Measurements from ENCODE around the gene UTP15.

The UTP15 gene

GRCh38 chr5:73565139-73565968, at the start of gene UTP15, which contains the start of gene ANKRA2:
TSS of gene UTP15 (plus strand) at chr5:73565743. CDS start at chr5:73567345, 1,602 bp downstream.
TSS of gene ANKRA2 (minus strand) at chr5:73565639. CDS start at chr5:73562881, 2,758 bp downstream.
- DNase-seq (ENCODE audit: low read depth in 2 of 2) = peak; percentile 95 to 99

DNA sequence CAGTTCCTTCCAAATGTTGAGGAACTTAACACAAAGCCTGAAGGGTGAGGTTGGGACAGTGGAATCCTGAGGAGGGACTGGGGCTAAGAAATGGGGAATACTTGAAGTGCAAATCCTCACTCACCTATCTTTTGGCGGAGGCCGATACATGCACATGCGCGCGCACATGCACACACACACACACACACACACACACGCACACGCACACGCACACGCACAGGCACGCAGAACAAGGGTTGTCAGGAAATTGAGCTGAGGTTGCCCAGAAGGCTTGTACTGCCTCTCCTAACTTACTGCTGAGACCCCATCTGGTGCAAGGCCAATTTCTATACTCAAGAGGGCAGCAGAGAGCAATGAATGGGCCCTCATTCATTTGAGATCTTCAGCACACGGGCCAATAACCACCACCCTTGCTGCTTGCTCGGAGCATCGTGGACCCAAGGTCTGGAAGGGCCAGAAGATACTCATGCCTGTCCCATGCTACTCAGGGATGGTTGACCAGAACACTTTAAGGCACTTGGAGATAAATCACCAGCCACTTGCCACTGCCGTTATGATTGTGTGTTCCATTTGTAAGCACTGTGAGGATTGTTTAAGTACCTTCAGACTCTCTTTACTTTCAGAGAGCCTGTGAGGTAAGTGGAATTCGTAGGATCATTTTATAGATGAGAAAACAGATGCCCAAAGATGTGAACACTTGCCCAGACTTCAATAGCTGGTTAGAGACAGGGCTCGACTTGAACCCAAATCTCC, 45.8 kb upstream of the UTP15 start:
- peak; percentile 36 to 54 for DNase-seq (ENCODE audit: low read depth in 2 of 2)

GRCh38 chr5:73522989-73523388, 42.6 kb upstream of the UTP15 start:
- DNase-seq (ENCODE audit: low read depth in 2 of 2) = no peak

DNA sequence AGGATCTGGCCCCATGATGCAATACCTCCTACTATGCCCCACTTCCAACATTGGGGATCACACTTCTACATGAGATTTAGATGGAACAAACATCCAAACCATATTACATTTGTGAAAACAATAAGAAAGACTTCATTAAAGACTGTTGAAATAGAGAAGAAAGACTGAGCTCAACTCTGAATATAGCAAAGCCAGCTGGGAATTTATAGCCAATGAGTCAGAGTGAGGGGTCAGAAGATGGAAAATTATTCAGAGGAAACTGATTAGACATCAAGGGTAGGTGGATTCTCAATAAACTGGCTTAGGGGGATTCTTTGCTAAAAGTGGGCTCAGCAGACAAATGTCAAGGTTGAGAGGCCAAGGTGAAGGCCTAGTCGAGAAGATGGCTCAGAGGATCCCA, 41.7 kb upstream of the UTP15 start:
- no peak for DNase-seq (ENCODE audit: low read depth in 2 of 2)

DNA sequence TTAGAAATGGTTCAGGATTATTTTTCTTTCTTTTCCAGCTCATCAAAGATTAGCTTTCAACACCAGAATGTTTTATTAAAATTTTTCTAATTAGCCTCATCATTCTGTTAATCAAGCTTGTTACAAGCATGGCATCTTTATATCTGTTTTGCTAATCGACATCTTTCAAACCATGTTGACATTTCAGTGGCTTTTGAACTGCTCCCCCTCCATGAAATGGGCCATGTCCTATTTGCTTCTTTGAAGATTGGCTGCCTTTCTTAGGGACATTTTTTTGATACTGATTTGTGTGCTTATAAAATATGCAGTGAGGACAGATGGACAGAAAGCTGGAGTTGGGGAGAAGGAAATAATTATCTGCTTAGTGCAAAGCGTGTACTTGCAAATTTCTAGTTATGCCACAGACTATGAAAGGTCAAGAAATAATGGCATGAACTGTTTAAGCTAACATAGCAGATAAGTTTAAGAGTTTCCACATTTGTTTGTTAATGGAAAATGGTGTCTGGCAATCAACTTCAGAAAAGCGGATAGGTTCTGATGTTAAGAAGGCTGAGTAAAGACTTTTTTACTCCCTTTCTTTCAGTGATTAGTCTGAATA, 39.8 kb upstream of the UTP15 start:
- DNase-seq (ENCODE audit: low read depth in 2 of 2) = no peak

DNA sequence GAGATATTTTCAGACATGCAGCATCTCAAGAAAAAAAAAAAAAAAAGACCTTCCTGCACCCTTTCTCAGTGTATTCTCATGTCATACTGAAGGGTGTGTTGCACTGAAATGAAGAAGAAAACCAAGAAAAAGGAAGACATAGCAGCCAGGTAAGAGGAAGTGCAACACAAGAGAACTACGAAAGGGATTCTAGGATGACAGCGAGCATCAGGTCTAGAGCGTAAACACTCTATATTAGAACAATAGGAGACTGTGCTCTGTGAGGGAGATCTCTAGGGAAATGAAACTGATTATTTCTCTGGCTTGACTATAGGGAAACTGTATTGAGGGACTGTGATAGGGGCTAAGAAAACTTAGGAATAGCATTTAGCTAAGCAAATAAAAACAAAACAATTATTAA, 37.3 kb upstream of the UTP15 start:
- DNase-seq (ENCODE audit: low read depth in 2 of 2) = no peak

GRCh38 chr5:73529081-73529480, 36.5 kb upstream of the UTP15 start:
- no peak for DNase-seq (ENCODE audit: low read depth in 2 of 2)

DNA sequence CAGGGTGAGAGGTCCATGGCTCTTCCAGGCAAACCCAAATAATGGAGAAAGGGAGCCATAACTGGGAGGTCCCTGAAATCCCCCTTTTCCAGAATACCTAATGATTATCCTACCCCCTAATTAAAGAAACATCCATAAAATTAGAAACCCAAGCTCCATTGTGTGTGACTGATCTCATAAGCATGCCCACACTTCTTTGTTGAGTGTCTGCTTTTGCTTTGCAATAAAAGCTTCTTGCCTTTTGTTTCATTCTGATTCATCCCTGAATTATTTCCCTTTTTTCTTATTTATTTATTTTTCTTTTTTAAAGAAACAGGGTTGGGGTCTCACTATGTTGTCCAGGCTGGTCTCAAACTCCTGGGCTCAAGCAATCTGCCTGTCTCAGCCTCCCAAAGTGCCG, 34.2 kb upstream of the UTP15 start:
- no peak for DNase-seq (ENCODE audit: low read depth in 2 of 2)

GRCh38 chr5:73532195-73532594, 33.3 kb upstream of the UTP15 start:
- no peak for DNase-seq (ENCODE audit: low read depth in 2 of 2)

- no peak for DNase-seq (ENCODE audit: low read depth in 2 of 2)
Measured at GRCh38 chr5:73534011-73534644, 31.4 kb upstream of the UTP15 start.

DNA sequence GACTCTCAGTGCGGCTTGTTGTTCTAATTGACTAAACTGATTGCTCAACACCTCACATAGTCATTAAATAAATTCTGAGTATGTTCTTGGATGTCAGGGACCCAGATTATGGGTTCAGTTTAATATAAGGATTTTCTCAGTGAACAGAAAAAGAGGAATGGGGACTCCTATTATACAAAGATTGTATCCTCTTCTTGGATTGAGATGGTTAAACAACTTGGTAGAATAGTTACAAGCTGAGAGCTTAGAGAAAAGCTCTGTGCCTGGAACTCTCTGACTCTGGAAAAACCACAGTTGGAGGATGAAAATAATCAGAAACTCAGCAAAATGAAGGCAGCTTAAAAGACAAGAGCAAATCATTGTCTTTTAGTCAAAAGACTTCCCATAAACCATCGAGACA, 30.6 kb upstream of the UTP15 start:
- DNase-seq (ENCODE audit: low read depth in 2 of 2) = no peak

DNA sequence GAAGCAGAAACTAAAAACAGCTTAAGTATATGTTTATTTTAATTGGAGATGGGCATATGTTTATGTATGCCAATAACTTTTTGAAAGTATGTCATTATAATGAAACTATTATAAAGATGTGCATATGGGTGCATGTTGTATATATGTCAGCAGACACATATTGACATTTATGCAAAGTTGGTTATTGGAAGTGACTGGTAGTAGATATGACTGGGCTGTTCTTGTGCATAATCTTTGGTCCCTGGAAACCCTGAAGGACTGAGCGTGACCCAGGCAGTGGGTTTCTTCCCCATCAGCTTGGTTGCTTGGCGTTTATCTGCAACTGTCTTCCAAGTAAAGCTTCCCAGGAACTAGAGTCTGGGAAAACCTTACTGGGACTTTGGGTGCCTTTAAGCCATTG, 25.8 kb upstream of the UTP15 start:
- no peak for DNase-seq (ENCODE audit: low read depth in 2 of 2)

DNA sequence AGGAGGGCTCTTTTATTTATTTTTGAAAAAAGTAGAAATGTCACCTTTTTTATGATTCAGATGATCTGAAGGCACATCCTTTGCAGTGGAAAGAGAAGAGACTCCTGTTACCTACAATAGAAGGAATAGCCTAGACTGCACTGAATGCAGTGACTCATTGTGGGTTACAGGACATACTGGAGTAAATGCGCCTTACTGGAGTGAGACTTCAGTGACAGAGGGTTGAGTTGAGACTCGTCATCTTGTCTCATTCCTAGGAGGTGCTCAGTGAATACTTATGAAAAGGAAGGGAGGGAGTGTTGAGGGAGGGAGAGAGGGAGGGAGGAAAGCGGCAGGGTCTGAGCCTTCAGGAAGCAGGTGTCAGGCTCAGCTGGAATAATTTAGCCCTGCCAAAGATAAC, 25.4 kb upstream of the UTP15 start:
- no peak for DNase-seq (ENCODE audit: low read depth in 2 of 2)

- no peak for DNase-seq (ENCODE audit: low read depth in 2 of 2)
Measured at GRCh38 chr5:73542020-73542419, 23.5 kb upstream of the UTP15 start.

DNA sequence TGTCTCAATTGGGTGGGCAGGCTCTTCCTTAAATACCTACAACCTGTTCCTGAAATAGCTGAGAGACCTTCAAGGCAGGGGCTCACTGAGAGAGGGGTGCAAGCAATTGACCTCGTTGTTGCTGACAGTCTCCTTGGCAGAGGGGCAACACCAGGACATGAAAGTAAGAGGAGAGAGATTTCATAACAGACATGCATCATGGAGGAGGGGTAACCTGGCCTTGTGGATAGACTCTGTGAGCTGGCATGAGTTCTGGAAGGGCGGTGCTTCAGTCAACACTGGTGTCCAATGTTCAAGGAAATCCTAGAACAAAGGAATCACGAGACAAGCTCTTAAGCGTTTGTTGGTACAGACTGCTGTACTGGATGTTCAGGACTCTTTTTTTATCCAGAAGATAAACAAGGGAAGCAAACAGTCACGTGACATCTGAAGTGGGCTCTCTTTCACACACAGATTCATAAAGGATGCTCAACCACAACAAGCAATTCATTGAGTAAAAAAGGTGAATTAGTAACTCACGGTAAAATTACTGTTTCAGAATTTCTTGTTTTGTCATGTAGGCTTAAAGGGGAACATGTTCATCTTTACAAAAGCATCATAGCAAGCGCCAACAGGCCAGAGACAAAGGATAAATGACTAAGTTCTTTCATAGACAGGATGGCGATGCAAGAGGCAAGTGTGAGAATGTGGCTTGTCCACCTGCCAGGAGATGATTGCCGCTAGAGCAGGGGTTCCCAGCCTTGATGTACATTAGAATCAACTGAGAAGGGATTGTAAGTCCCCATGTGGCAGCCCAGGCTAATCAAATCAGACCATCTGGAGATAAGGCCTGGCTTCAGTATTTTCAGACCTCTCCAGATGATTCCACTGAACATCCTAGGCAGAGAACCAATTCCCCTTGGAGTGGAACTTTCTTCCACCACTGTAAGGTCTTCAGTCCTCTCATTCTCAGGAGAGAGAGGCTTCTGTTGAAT, 20.8 kb upstream of the UTP15 start:
- no peak for DNase-seq (ENCODE audit: low read depth in 2 of 2)

DNA sequence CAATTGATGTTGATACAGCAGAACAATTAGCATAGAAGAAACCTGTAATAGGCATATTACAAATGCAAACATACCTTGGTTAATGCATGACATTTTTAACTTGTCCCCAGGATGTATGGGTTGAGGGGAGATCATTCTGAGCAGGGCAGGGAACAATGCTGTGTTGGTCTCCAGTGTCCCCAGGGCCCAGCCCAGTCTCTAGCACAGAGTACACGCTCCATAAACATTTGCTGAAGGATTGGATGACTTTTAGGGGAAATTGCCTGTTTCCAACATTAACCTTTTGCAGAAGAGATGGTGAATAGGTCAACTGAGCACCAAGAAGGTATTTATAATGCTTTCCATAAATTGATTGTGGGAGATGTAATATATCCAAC, 20.2 kb upstream of the UTP15 start:
- no peak for DNase-seq (ENCODE audit: low read depth in 2 of 2)

DNA sequence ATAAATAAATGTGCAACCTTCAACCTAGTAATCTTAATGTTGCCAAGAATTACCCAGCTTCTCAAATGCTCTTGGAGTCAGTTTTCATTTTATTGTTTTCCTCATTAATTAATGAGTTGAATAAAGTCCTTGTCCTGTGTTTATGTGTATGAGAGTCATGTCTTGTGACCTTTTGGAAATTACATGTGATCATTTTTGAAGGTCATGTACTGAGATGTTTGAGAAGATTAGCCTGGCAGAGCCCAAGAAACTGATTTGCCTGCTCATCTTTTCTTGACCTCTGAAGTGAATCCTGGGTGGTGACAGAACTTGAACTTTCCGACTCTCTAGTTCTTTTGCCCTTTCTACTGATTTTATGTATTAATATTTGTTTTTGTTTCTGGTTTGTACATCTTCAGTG, 15.5 kb upstream of the UTP15 start:
- DNase-seq (ENCODE audit: low read depth in 2 of 2) = no peak

DNA sequence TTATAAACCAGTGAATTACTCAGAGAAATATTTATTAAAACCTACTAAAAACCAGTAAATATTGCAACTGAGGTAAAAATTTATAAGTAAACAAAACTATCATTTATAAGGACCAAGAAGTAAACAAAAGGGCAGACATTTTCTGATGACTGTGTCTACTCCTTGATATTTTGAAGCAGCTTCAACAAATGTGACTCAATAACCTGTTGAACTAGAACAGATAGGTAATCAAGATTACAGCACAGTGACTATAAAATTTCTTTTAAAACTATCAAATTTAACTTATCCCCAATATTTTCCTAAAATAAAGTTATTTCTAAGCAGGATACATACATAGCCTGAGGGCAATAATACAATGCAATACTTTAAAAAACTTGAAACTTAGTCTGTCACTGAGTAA, 12.9 kb upstream of the UTP15 start:
- no peak for DNase-seq (ENCODE audit: low read depth in 2 of 2)

DNA sequence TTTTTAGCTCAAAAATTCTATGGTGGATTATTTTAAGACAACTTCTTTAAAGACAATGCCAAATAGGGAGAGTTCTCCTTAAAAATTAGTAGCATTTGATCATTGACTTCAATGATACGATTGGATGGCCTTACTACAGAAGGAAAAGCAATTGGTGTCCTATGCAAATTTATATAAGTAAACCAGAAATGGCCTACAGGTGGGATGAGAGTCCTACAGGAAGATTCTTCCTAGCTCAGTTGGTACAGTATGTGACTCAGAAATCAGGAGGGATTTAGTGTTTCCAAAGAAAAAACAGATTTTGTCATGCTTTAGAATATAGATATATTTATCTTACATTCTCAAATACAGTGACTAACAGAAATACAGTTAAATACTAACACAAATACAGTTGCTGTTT, 6.6 kb upstream of the UTP15 start:
- no peak for DNase-seq (ENCODE audit: low read depth in 2 of 2)

GRCh38 chr5:73564018-73564417, 1.5 kb upstream of the UTP15 start:
- DNase-seq (ENCODE audit: low read depth in 2 of 2) = no peak

DNA sequence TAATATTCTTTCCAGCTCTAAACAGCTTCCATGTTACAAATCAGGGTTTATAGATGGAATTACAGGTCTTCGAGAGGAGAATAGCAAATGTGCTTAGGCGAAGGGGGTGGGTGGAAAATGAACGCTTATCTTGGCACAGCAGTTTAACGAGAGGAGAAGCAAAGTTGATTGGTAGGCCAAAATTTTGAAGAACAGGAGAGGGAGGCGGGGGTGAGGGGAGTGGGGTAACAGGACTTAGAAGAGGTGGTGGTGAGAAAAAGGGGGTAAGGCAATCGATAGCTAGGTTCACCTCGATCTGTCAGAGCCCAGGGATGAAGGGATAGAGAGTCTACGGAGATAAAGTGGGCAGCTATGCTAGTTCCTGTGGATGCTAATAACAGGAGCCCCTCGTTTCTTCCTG, 868 bp upstream of the UTP15 start:
- no peak for DNase-seq (ENCODE audit: low read depth in 2 of 2)
